ENCODE results near the gene TMBIM1.

DNA sequence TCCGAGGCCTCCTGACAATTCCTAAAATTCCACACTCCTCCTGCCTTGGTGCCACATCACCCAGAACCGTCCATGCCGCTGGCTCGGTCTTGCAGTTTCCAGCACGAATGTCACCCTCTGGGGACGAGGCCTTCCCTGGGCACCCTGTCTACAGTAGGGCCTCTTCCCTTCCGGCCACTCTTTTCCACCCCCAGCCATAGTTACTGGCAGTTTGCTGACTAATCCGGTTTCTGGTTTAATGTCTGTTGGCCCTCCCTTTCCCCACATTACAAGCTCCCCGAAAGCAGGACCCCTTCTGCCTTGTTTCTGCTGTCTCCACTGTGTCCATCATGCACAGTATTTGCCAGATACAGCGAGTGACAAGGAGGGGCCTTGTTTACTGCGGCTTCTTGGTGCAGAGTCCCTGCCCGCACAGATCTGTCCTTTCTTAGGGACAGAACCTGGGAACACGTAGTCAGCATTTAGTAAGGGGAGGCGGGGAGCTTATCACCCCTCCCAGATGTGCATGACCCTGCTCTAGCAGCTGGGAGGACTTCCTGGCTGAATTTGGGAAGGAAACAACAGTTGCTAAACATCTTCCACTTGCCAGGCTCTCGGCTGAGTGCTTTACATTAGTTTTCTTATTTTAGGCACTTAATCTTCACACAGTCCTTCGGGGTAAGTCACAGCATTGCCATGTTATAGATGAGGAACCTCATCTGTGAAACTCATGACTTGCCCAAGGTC is 40.8 kb upstream of the TMBIM1 start:
- TF ChIP-seq EP300 (IDR thresholded peaks at IDR 0.05) (no peak), POLR2A (IDR thresholded peaks at IDR 0.05; ENCODE audit: low read depth) (no peak)
- TF ChIP-seq, protein P1, sequence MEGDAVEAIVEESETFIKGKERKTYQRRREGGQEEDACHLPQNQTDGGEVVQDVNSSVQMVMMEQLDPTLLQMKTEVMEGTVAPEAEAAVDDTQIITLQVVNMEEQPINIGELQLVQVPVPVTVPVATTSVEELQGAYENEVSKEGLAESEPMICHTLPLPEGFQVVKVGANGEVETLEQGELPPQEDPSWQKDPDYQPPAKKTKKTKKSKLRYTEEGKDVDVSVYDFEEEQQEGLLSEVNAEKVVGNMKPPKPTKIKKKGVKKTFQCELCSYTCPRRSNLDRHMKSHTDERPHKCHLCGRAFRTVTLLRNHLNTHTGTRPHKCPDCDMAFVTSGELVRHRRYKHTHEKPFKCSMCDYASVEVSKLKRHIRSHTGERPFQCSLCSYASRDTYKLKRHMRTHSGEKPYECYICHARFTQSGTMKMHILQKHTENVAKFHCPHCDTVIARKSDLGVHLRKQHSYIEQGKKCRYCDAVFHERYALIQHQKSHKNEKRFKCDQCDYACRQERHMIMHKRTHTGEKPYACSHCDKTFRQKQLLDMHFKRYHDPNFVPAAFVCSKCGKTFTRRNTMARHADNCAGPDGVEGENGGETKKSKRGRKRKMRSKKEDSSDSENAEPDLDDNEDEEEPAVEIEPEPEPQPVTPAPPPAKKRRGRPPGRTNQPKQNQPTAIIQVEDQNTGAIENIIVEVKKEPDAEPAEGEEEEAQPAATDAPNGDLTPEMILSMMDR (IDR thresholded peaks at IDR 0.05) = no peak

Measured in esophagus muscularis mucosa (tissue), 4 donors.